Spleen (tissue), 13 donors: ENCODE measurements around the gene ZBTB49. TPM values are rescaled to one million over a fixed set of nuclear protein-coding genes. Genes with fewer than 3 reads are reported as not detected.

Experiments used
- DNase-seq: peaks from one replicate; pipeline ENCODE4 v3.0.0-alpha.2; 2020
- H3K27ac ChIP-seq, 8 donors: fragments of 200-600 bp; sonication (generic) in 7 of 8; 1 replicate in 4 of 8; 2 replicates in 4 of 8; pipeline versions ENCODE4 v1.5.0 to v1.8.0; 2016 to 2021; ENCODE audit warnings: inconsistent platforms in 4 of 8, mild to moderate bottlenecking in 4 of 8, moderate library complexity in 1 of 8
- H3K27me3 ChIP-seq, 7 donors: fragments of 200-600 bp; sonication (generic) in 6 of 7; replicated peaks in 1 of 7; 1 replicate in 4 of 7; 2 replicates in 3 of 7; pipeline versions ENCODE4 v1.5.0 to v1.8.0; 2016 to 2021; ENCODE audit warnings: inconsistent platforms in 3 of 7, mild to moderate bottlenecking in 1 of 7
- H3K36me3 ChIP-seq, 6 donors: fragments of 200-600 bp; sonication (generic) in 5 of 6; 1 replicate in 4 of 6; 2 replicates in 2 of 6; pipeline versions ENCODE4 v1.5.0 to v1.8.0; 2016 to 2021; ENCODE audit warnings: inconsistent platforms in 2 of 6
- H3K4me1 ChIP-seq, 6 donors: fragments of 200-600 bp; sonication (generic) in 5 of 6; 1 replicate in 3 of 6; 2 replicates in 3 of 6; pipeline versions ENCODE4 v1.5.0 to v1.8.0; 2016 to 2021; ENCODE audit warnings: inconsistent platforms in 3 of 6
- H3K4me3 ChIP-seq, 8 donors: fragments of 200-600 bp; sonication (generic) in 7 of 8; 1 replicate in 4 of 8; 2 replicates in 4 of 8; pipeline versions ENCODE4 v1.5.0 to v1.8.0; 2016 to 2021; ENCODE audit warnings: inconsistent platforms in 4 of 8, mild to moderate bottlenecking in 4 of 8, moderate library complexity in 2 of 8
- H3K9me3 ChIP-seq, 8 donors: fragments of 200-600 bp; sonication (generic) in 7 of 8; 1 replicate in 4 of 8; 2 replicates in 4 of 8; pipeline versions ENCODE4 v1.5.0 to v1.8.0; 2016 to 2021; ENCODE audit warnings: inconsistent platforms in 4 of 8
- POLR2A ChIP-seq, 3 donors: fragments of 450-650 bp; IDR thresholded peaks; one replicate each; pipeline ENCODE4 v1.5.1; 2017; ENCODE audit warnings: antibody characterized with exemption in 3 of 3, mild to moderate bottlenecking in 1 of 3
- POLR2AphosphoS5 ChIP-seq, 3 donors: sonication (generic); formaldehyde crosslinking; IDR thresholded peaks; one replicate each; pipeline ENCODE4 v1.5.1; 2017; ENCODE audit warnings: antibody characterized with exemption in 3 of 3
- WGBS, 5 donors: extraction: QIAGEN DNeasy Blood & Tissue Kit in 3 of 5; methylation state at CpG; one replicate each; pipeline versions ENCODE4 v1.1.5 to v1.1.7; 2013 to 2018; 5-methylcytosine and 5-hydroxymethylcytosine counted together
- intact Hi-C: fragments of 100-400 bp; cut with DNase I; formaldehyde crosslinking; loops from one replicate; pipeline ENCODE4 v1.15.0; 2023; ENCODE audit warnings: low total_unique reads
- long read RNA-seq, 2 donors: transcript quantifications; one replicate each; lab custom pipeline, GENCODE V29; 2026
- polyA plus RNA-seq, 3 donors: library from polyadenylated mRNA; stranded (reverse); fragments of 200-250 nt; gene quantifications; one replicate each; pipeline ENCODE4 v1.2.1, GENCODE V29; 2013
- total RNA-seq, 7 donors: library from RNA; depleted of rRNA in 3 of 7; stranded (reverse); fragments of >200 nt in 3 of 7; fragmentation: NEBNext Ultra II Directional in 4 of 7; extraction: Animal tissue kit (Norgen Biotek cat#: 25700) in 4 of 7; gene quantifications; one replicate each; pipeline versions ENCODE4 v1.1.0 to v1.2.1, GENCODE V29; 2016 to 2021
- TF ChIP-seq, protein P1 (sequence below), 11 experiments: fragments of 200-600 bp in 7 of 11; fragments of 450-650 bp in 4 of 11; sonication (generic) in 4 of 11; IDR thresholded peaks in 8 of 11; conservative IDR thresholded peaks in 3 of 11; 1 replicate in 7 of 11; 2 replicates in 4 of 11; pipeline versions ENCODE4 v1.4.0 to v1.8.0; 2016 to 2021; ENCODE audit warnings: antibody characterized with exemption in 11 of 11, inconsistent platforms in 4 of 11, mild to moderate bottlenecking in 1 of 11
- donor health status: healthy with polysubstance abuse.
- donor health status: DM: no; HTN: no; CAD: no; lungs with moderate emphysema.
- donor health status: DM: no; HTN: no; CAD: no.
- donor health status: Bipolar disorder and iron deficiency.
- donor health status: healthy.
- donor health status: DM: no; HTN: no; CAD: no.
- donor health status: DM: yes; HTN: yes; CAD: no.

ZBTB49 gene, protein sequence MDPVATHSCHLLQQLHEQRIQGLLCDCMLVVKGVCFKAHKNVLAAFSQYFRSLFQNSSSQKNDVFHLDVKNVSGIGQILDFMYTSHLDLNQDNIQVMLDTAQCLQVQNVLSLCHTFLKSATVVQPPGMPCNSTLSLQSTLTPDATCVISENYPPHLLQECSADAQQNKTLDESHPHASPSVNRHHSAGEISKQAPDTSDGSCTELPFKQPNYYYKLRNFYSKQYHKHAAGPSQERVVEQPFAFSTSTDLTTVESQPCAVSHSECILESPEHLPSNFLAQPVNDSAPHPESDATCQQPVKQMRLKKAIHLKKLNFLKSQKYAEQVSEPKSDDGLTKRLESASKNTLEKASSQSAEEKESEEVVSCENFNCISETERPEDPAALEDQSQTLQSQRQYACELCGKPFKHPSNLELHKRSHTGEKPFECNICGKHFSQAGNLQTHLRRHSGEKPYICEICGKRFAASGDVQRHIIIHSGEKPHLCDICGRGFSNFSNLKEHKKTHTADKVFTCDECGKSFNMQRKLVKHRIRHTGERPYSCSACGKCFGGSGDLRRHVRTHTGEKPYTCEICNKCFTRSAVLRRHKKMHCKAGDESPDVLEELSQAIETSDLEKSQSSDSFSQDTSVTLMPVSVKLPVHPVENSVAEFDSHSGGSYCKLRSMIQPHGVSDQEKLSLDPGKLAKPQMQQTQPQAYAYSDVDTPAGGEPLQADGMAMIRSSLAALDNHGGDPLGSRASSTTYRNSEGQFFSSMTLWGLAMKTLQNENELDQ
- total RNA-seq = 10 to 100 TPM in 6 of 7 donors, 1 to 10 TPM in 1; 5.6 to 25.4 (median 12.0) TPM
- 1 to 10 TPM; 2.7 to 5.1 (median 4.8) TPM for polyA plus RNA-seq
- long read RNA-seq, donor 1 = 0 reads
- long read RNA-seq, donor 2 = 0 reads

DNA sequence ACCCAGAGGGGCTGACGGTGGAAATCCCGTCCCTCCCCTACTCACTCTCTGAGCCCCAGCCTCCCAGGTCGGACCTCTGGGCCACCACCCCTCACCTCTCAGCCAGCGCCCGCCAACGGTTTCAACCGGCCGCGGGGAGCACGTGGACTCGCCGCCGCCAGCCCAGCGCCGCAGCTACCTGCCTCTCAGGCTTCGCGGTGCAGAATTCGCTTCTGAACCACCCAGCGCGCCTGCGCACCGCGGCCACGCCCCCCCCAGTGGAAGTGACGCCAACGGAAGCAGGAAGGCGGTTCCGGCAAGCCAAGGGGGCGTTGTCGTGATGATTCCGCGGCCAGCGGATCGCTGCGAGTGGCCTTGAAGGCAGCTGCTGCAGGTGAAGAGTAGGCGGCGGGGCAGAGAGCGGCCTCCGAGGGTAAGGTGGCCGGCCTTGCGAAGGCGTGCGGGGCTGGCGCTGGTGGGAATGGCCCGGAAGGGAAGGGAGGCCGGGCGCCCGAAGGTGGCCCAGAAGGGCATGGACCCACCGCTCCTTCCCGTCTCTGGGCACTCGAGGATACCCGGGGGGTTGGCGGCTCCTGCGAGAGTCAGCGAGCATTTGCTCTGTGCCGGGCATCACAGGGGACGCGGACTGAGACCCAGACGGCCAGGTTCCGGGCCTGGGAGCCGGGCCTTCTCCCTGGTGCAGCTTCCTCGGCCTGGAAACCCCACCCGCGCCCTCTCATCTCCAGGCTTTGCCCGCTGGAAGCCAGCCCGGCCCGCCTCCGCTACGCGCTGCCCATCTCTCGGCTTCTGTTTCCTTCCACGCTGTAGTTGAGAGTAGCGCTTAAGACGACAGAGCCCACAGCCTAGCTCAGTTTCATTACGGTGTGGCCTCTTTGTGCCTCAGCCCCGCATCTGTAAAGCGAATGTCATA is at the start of gene ZBTB49, which contains the start of gene LYAR:
TSS of gene ZBTB49 (plus strand) at position 311 of the 910 bp plus-strand sequence. CDS start 9,695 bp downstream, outside the sequence.
TSS of gene LYAR (minus strand) at position 214 of the 910 bp plus-strand sequence. CDS start 6,412 bp downstream, outside the sequence.
- H3K36me3 ChIP-seq = peaks cover 0 to 25% (median 6%) of the 10 kb centered on the region in 6 donors
- no peaks in the 10 kb centered on the region for H3K9me3 ChIP-seq
- DNase-seq = peak; percentile 98
- WGBS, 5 donors = 0 to 1% (median 0%) methylated on average over 57 to 77 of the region's 77 CpGs
- peaks cover 16 to 72% (median 45%) of the 10 kb centered on the region in 6 donors for H3K4me1 ChIP-seq
- peak within 1 kb of the TSS; percentile 72 to 93 (median 88) for H3K27ac ChIP-seq
- peak within 1 kb of the TSS; percentile 76 to 100 (median 96) for H3K4me3 ChIP-seq
- intact Hi-C loops = no loop called here
- TF ChIP-seq POLR2AphosphoS5 (IDR thresholded peaks at IDR 0.05) (peak; percentile 96 to 98 (median 97)), POLR2A (IDR thresholded peaks at IDR 0.05) (peak in 2 of 3 donors; percentile 35 to 47)
- TF ChIP-seq, protein P1, sequence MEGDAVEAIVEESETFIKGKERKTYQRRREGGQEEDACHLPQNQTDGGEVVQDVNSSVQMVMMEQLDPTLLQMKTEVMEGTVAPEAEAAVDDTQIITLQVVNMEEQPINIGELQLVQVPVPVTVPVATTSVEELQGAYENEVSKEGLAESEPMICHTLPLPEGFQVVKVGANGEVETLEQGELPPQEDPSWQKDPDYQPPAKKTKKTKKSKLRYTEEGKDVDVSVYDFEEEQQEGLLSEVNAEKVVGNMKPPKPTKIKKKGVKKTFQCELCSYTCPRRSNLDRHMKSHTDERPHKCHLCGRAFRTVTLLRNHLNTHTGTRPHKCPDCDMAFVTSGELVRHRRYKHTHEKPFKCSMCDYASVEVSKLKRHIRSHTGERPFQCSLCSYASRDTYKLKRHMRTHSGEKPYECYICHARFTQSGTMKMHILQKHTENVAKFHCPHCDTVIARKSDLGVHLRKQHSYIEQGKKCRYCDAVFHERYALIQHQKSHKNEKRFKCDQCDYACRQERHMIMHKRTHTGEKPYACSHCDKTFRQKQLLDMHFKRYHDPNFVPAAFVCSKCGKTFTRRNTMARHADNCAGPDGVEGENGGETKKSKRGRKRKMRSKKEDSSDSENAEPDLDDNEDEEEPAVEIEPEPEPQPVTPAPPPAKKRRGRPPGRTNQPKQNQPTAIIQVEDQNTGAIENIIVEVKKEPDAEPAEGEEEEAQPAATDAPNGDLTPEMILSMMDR (IDR thresholded peaks at IDR 0.05 in 8 of 11, conservative IDR thresholded peaks at IDR 0.05 in 3 of 11) = peak in 3 of 11 experiments; percentile 11 to 36 (median 29)
- H3K27me3 ChIP-seq = no peaks in the 10 kb centered on the region

DNA sequence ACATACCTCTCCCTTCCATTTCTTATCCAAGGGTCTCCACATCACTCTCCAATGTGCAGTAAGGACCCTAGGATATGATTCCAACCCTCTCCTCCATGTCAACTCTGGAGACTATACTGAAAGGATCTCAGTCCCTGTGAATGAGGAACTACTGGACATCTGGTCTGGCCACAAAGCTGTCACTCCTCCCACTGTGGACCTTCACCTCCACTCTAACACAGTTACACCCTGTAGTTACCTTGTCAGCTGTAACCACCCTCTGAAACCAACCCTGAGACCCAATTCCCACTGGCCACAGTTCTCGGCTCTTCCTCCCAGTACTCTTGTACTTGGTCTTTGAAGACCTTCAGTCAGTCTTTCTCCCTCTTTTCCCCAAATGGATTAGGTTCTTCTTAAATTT is 44.9 kb upstream of the ZBTB49 start:
- Histone ChIP-seq H3K9me3 (no peaks in the 10 kb centered on the region), H3K27ac (no peak overlapping the region), H3K4me1 (peaks cover 20 to 42% (median 29%) of the 10 kb centered on the region in 6 donors), H3K27me3 (no peaks in the 10 kb centered on the region), H3K4me3 (no peak overlapping the region), H3K36me3 (peaks cover 2 to 60% (median 46%) of the 10 kb centered on the region in 6 donors)
- 82 to 100% (median 90%) methylated on average over 1 of the region's 1 CpG for WGBS, 5 donors
- TF ChIP-seq POLR2A (IDR thresholded peaks at IDR 0.05) (no peak), POLR2AphosphoS5 (IDR thresholded peaks at IDR 0.05) (no peak)
- TF ChIP-seq, protein P1 (IDR thresholded peaks at IDR 0.05 in 8 of 11, conservative IDR thresholded peaks at IDR 0.05 in 3 of 11) = no peak
- intact Hi-C loops = no loop called here
- DNase-seq = peak; percentile 33

DNA sequence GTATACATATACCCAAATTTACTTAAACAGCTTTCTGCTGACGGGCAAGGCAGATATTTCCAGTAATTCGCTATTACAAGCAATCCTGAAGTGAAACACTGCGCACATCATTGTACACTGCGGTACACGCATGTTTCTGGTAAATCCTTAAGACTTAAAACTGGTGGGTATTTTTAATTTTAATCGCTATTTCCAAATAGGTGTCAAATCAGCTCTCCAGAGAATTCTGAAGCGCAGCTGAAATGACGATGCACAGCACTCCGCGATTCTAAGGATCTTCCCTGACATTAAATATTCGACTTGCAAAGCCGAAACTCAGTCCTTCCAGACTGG is 42.4 kb upstream of the ZBTB49 start:
- Histone ChIP-seq H3K27ac (peak overlapping the region; percentile 91 to 96 (median 94)), H3K4me1 (peaks cover 20 to 43% (median 29%) of the 10 kb centered on the region in 6 donors), H3K4me3 (peak overlapping the region; percentile 64 to 87 (median 80)), H3K9me3 (no peaks in the 10 kb centered on the region), H3K36me3 (peaks cover 0 to 35% (median 26%) of the 10 kb centered on the region in 6 donors), H3K27me3 (no peaks in the 10 kb centered on the region)
- intact Hi-C loops = no loop called here
- 0 to 2% (median 1%) methylated on average over 10 to 12 of the region's 12 CpGs for WGBS, 5 donors
- DNase-seq = no peak
- TF ChIP-seq POLR2AphosphoS5 (IDR thresholded peaks at IDR 0.05) (no peak), POLR2A (IDR thresholded peaks at IDR 0.05) (no peak)
- TF ChIP-seq, protein P1 (IDR thresholded peaks at IDR 0.05 in 8 of 11, conservative IDR thresholded peaks at IDR 0.05 in 3 of 11) = no peak
